ENCODE measurements around the gene HAPLN1. TPM values are rescaled to one million over a fixed set of nuclear protein-coding genes. Genes with fewer than 3 reads are reported as not detected.

HAPLN1 gene
- total RNA-seq, 3 donors from 2014 or later (not counting 1 experiment from before 2014, with no cell fraction given) = not detected

DNA sequence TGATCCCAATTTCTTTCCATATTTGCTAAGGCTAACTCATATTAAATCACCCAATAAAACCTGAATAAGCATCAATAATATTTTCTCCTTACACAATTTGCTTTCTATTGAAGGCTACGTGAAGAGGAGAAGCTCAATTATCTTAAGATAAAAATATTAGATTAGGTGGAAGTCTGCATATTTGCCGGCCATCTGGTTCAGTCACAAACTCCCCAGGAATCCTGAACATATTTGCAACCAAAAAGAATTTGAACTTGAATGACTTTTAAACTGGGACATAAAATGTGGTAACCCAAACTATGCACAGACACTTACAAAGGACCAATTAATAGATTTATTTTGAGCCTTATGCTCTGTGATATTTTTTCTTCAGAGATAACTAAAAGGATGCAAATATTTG is 92.3 kb downstream of the HAPLN1 start:
- no peaks in the 10 kb centered on the region for H3K36me3 Mint-ChIP-seq

DNA sequence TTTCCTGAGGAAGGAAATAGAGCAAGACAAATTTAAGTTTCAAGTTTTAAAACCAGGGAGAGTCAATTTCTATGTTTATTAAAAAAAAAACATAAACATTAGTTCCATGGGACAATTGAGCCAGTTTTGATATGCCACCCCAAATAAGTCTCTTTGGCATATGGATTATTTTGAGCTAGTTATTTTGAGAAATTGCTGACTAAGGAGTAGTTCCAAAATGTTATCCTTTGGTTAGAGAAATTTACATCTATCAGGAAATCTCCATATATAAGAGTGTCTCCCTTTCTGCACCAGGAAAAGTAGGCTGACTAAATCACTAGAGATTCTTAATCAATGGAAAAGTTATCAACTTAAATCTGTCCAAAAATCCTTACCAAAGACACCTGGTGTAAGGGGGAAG is 105.8 kb downstream of the HAPLN1 start:
- intact Hi-C loops (cut with micrococcal nuclease) = no loop called here
- no peaks in the 10 kb centered on the region for H3K27me3 Mint-ChIP-seq (ENCODE audit: low read depth in 2 of 2)
- H3K36me3 ChIP-seq (ENCODE audit: control insufficient read depth, insufficient read depth, low read length) = no peaks in the 10 kb centered on the region

More for the DNA sequence above, 92.3 kb downstream of the HAPLN1 start:
- H3K9me3 ChIP-seq (ENCODE audit: control insufficient read depth, insufficient read depth, low read length) = no peaks in the 10 kb centered on the region
- H3K4me3 ChIP-seq (ENCODE audit: low read length) = no peak overlapping the region
- no peaks in the 10 kb centered on the region for H3K4me1 Mint-ChIP-seq
- H3K27me3 Mint-ChIP-seq (ENCODE audit: low read depth in 2 of 2) = no peaks in the 10 kb centered on the region
- DNase-seq (no peak), ATAC-seq (no peak)
- intact Hi-C loops (cut with micrococcal nuclease) = no loop called here
- no peaks in the 10 kb centered on the region for H3K4me1 ChIP-seq (ENCODE audit: control insufficient read depth, insufficient read depth, low read length)
- TF ChIP-seq, protein P1, sequence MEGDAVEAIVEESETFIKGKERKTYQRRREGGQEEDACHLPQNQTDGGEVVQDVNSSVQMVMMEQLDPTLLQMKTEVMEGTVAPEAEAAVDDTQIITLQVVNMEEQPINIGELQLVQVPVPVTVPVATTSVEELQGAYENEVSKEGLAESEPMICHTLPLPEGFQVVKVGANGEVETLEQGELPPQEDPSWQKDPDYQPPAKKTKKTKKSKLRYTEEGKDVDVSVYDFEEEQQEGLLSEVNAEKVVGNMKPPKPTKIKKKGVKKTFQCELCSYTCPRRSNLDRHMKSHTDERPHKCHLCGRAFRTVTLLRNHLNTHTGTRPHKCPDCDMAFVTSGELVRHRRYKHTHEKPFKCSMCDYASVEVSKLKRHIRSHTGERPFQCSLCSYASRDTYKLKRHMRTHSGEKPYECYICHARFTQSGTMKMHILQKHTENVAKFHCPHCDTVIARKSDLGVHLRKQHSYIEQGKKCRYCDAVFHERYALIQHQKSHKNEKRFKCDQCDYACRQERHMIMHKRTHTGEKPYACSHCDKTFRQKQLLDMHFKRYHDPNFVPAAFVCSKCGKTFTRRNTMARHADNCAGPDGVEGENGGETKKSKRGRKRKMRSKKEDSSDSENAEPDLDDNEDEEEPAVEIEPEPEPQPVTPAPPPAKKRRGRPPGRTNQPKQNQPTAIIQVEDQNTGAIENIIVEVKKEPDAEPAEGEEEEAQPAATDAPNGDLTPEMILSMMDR (IDR thresholded peaks at IDR 0.05) = no peak
- no peaks in the 10 kb centered on the region for H3K36me3 ChIP-seq (ENCODE audit: control insufficient read depth, insufficient read depth, low read length)
- H3K27ac ChIP-seq (ENCODE audit: low read length) = no peak overlapping the region
- no peak overlapping the region for H3K27ac Mint-ChIP-seq
- peaks cover 8% of the 10 kb centered on the region in 2 donors for H3K9me3 Mint-ChIP-seq
- no CpG with 5 or more reads among the region's 2 CpGs for WGBS (ENCODE audit: insufficient coverage)
- H3K4me3 Mint-ChIP-seq = no peak overlapping the region
- no peaks in the 10 kb centered on the region for H3K27me3 ChIP-seq (ENCODE audit: control insufficient read depth, insufficient read depth, low read length)

DNA sequence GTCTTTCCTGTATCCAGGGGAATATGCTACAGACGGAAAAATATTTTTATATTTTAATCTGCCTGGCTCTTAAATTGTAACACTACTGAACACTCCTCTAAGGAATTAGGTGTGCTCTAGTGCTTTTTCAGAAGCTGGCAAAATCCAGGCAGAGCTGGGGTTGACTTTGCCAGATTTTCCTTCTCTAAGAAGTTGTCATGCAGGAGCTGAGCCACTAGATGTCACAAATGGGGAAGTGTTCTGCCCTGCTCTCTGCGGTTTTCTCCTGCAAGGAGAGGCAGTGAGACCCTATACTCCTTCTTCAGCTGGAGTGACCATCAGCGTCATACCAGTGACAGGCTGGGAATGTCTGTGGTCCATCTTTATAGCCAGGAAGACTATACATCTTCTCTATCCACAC is 112.5 kb downstream of the HAPLN1 start:
- H3K36me3 Mint-ChIP-seq = no peaks in the 10 kb centered on the region
- H3K4me3 Mint-ChIP-seq = no peak overlapping the region
- peaks cover 6 to 7% of the 10 kb centered on the region in 2 donors for H3K9me3 Mint-ChIP-seq
- TF ChIP-seq, protein P1 (IDR thresholded peaks at IDR 0.05) = no peak
- intact Hi-C loops (cut with micrococcal nuclease) = no loop called here
- Histone ChIP-seq H3K9me3 (ENCODE audit: control insufficient read depth, insufficient read depth, low read length) (no peaks in the 10 kb centered on the region), H3K27ac (ENCODE audit: low read length) (no peak overlapping the region), H3K4me1 (ENCODE audit: control insufficient read depth, insufficient read depth, low read length) (no peaks in the 10 kb centered on the region), H3K27me3 (ENCODE audit: control insufficient read depth, insufficient read depth, low read length) (no peaks in the 10 kb centered on the region), H3K36me3 (ENCODE audit: control insufficient read depth, insufficient read depth, low read length) (no peaks in the 10 kb centered on the region), H3K4me3 (ENCODE audit: low read length) (no peak overlapping the region)
- 10% methylated on average over 2 of the region's 3 CpGs for whole genome bisulfite sequencing (ENCODE audit: insufficient coverage)
- no peaks in the 10 kb centered on the region for H3K27me3 Mint-ChIP-seq (ENCODE audit: low read depth in 2 of 2)
- no peaks in the 10 kb centered on the region for H3K4me1 Mint-ChIP-seq
- DNase-seq (no peak), ATAC-seq (no peak)
- H3K27ac Mint-ChIP-seq = no peak overlapping the region

More for the DNA sequence above, 105.8 kb downstream of the HAPLN1 start:
- Mint-ChIP-seq H3K9me3 (peaks cover 13 to 15% of the 10 kb centered on the region in 2 donors), H3K27ac (no peak overlapping the region), H3K36me3 (no peaks in the 10 kb centered on the region), H3K4me1 (no peaks in the 10 kb centered on the region), H3K4me3 (no peak overlapping the region)
- Histone ChIP-seq H3K27ac (ENCODE audit: low read length) (no peak overlapping the region), H3K9me3 (ENCODE audit: control insufficient read depth, insufficient read depth, low read length) (peaks cover 5% of the 10 kb centered on the region), H3K27me3 (ENCODE audit: control insufficient read depth, insufficient read depth, low read length) (no peaks in the 10 kb centered on the region), H3K4me3 (ENCODE audit: low read length) (no peak overlapping the region), H3K4me1 (ENCODE audit: control insufficient read depth, insufficient read depth, low read length) (no peaks in the 10 kb centered on the region)
- no peak for DNase-seq
- ATAC-seq = no peak
- TF ChIP-seq, protein P1 (IDR thresholded peaks at IDR 0.05) = no peak

DNA sequence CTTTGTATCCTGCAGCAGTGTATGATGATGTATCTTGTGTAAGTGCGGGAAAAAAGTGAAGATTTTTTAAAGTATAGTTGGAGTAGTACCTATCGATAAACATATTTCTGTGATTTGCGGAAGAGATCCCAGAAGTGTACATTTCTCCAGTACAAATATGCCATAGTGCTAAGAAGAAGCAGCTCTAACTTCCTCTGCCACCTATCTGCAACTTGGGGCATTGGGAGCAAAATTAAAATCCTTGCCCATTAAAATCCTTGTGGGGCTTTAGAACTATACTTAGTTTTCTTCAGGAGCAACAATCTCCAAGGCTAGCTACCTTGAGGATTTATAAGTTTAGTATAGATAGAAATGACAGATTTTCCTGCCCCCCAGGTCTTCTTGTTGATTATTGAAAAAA is 125.4 kb downstream of the HAPLN1 start:
- no peak overlapping the region for H3K4me3 ChIP-seq (ENCODE audit: low read length)
- Mint-ChIP-seq H3K9me3 (peaks cover 2 to 4% of the 10 kb centered on the region in 2 donors), H3K27me3 (ENCODE audit: low read depth in 2 of 2) (no peaks in the 10 kb centered on the region), H3K4me1 (no peaks in the 10 kb centered on the region), H3K27ac (no peak overlapping the region), H3K4me3 (no peak overlapping the region), H3K36me3 (no peaks in the 10 kb centered on the region)
- intact Hi-C loops (cut with micrococcal nuclease) = no loop called here
- no peak for ATAC-seq
- TF ChIP-seq, protein P1 (IDR thresholded peaks at IDR 0.05) = no peak
- H3K4me1 ChIP-seq (ENCODE audit: control insufficient read depth, insufficient read depth, low read length) = no peaks in the 10 kb centered on the region
- no peaks in the 10 kb centered on the region for H3K9me3 ChIP-seq (ENCODE audit: control insufficient read depth, insufficient read depth, low read length)
- DNase-seq = no peak
- H3K27ac ChIP-seq (ENCODE audit: low read length) = no peak overlapping the region
- no peaks in the 10 kb centered on the region for H3K27me3 ChIP-seq (ENCODE audit: control insufficient read depth, insufficient read depth, low read length)
- no peaks in the 10 kb centered on the region for H3K36me3 ChIP-seq (ENCODE audit: control insufficient read depth, insufficient read depth, low read length)
- 90% methylated on average over 3 of the region's 3 CpGs for WGBS (ENCODE audit: insufficient coverage)
